22Rv1 (cell line): Measurements from ENCODE around the gene C20orf204.

ENCODE experiments used
- CTCF ChIP-seq: fragments of 450-650 bp; IDR thresholded peaks from 2 replicates; pipeline ENCODE4 v1.5.1; 2017; ENCODE audit warnings: mild to moderate bottlenecking
- ZFX ChIP-seq: fragments of 450-650 bp; IDR thresholded peaks from 2 replicates; pipeline ENCODE4 v1.6.1; 2017; ENCODE audit warnings: antibody characterized with exemption, borderline replicate concordance

- TF ChIP-seq CTCF (no peak), ZFX (no peak)
These were observed 10.7 kb upstream of the C20orf204 start for GRCh38 chr20:64025101-64025825.
